ENCODE data around the gene UGT2A3.

Gene UGT2A3

DNA sequence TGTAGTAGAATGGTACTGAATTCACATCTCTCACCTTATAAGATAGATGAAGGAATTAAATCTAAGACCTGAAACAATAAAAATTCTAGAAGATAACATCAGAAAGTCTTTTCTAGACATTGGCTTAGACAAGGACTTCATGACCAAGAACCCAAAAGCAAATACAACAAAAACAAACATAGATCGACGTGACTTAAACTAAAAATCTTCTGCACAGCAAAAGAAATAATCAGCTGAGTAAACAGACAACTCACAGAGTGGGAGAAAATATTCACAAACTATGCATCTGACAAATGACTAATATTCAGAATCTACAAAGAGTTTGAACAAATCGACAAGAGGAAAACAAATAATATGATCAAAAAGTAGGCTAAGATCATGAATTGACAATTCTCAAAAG, 38.8 kb downstream of the UGT2A3 start:
- DNase-seq (ENCODE audit: low read depth) = no peak

- DNase-seq (ENCODE audit: low read depth) = no peak
Observed at GRCh38 chr4:68909385-68909784, 42.2 kb downstream of the UGT2A3 start.

- no peak for DNase-seq (ENCODE audit: low read depth)
Observed at GRCh38 chr4:68907788-68908700, 43.6 kb downstream of the UGT2A3 start.

DNA sequence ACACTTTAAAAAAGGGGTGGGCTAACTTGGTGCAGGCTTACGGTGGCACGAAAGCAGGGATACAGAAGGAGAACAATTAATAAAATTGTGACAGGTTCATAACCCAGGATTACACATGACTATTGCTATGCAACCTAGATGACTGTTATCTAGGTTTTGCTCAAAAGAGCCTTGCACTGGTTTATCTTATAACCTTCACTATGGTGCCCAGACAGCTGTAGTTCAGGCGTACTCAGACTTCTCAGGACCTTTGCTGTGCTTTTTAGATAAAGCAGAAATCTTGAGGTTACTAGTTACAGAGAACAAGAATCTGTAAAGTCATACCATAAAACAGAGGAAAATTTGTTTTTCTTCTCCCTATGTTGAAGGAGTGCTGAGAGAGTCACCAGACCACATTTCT, 44.4 kb downstream of the UGT2A3 start:
- no peak for DNase-seq (ENCODE audit: low read depth)

DNA sequence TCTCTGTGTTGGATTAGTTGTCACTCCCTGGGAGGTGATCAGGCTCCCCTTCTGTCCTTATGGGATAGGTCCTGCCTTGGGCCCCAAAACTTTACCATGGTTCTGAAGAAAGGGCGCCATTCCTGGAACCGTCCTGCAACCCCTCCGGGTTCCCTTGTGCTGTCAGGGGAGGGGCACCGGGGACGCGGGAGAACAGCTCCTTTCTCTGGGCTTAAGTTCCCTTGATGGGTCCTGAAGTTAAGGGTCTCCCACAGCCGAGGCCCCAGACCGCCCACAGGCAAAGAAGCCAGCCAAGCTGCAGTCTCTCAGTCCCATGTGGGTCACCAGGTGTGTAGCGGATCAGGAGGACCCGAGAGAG, 44.8 kb downstream of the UGT2A3 start:
- DNase-seq (ENCODE audit: low read depth) = no peak

DNA sequence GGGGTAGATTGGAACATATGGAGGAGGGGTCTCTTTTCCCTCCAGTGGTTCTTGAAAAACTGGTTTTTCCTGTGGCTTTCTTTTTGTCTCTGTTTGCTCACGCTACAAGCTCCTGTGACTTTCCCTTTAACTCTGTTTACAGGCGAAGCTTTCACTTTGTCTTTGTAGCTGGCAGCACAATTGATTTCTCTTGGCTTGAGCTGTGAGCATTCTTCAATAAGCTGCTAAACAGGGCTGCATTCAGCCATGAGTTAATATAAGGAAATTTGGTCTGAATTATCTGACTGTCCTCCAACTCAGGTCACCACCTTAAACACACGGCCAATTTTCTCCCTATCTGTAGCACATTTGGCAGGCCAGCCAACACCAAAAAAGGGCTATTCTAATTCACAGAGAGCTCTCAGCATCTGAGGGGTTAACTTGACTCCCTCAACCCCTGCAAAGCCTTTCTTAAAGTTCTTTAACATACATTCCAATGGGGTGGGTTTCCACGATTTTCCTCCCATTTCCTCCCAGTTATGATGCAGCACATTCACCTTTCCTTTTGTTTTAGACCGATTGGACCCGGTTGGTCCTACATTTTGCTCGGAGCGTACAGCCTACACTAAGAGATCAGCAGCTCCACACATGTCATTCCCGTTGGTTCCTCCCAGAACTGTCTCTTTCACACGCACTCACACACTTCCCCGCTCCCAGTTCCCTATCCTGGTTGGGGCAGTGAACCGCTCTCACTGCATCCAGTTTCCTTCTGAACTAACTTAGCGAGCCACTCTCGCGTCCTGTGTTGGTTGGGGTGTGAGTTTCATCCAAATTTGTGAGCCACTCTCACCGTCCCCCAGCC, 45.4 kb downstream of the UGT2A3 start:
- no peak for DNase-seq (ENCODE audit: low read depth)

DNA sequence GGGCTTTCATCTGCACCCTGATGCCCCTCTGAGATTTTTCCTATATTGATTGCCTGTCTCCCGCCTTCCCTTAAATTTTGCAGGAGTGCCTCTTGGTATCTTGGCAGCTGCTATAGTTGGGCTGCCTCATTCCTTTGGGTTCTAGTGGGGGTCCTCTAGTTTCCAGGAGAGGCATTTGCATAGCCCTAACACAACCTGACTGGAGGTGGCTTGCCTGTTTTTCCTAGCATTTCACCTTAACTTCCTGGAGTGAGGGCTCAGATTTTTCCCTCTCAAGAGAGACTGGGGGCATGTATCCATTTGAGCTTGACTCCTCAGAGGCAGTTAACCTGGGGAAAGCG, 46.0 kb downstream of the UGT2A3 start:
- DNase-seq (ENCODE audit: low read depth) = no peak

- DNase-seq (ENCODE audit: low read depth) = no peak
Observed at GRCh38 chr4:68904786-68905185, 46.8 kb downstream of the UGT2A3 start.

GRCh38 chr4:68896749-68897148, 54.9 kb downstream of the UGT2A3 start:
- no peak for DNase-seq (ENCODE audit: low read depth)

GRCh38 chr4:68895561-68896198, 55.9 kb downstream of the UGT2A3 start:
- no peak for DNase-seq (ENCODE audit: low read depth)

DNA sequence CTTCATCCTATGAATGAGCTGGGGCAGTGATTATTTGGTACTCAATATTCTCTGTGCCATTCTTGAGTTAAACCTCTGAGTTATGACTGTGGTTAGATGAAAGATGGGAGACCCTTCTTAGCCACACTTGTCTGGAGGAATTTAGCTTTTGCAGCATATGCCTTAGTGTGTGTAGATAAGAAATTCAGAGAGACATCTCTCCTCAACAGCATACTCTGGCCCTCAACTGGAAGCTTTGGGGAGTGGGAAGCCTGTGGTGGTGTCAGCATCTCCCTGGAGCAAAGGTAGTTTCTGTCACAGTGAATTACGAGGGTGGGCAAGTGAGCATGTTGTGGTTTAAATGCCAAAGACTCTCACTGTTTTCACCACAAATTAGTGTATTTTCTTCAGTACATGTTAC, 58.7 kb downstream of the UGT2A3 start:
- DNase-seq (ENCODE audit: low read depth) = no peak

DNA sequence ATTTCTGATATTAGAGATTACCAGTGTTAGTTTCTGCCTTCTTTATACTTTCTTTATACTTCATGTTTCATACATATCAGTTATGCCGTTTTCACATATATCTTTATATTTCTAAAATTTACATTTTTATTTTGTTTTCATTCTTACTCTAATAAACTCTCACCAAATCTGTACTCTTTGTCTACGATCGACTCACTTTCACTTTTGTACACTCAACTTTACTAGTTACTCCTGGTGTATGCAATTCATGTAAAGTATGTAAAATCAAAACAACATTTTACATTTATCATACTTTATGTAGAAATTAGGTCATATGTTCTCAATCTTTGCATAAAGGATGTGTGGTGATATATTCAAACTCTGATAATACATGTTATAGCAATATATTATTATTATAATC, 59.9 kb downstream of the UGT2A3 start:
- no peak for DNase-seq (ENCODE audit: low read depth)

GRCh38 chr4:68885545-68885944, 66.1 kb downstream of the UGT2A3 start:
- DNase-seq (ENCODE audit: low read depth) = no peak

DNA sequence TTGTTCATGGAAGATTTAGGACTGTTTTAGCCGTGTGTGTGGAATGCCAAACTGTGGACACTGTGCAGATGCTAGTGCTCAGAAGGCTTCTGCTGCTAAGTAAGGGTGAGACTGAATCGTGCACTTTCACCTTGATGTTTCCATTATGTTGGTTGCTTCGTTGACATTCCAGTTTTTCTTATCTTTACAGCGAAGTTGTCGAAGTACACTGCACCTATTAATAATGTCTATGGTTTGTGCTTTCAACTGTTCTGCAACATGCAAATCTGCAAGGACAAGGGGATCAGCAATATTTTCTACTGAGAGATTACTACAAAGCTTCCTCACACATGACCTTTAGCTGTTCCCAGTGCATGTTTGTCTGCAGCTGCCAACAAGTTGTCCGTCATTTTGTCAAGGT, 67.7 kb downstream of the UGT2A3 start:
- no peak for DNase-seq (ENCODE audit: low read depth)

All from stimulated activated CD8-positive, alpha-beta memory T cell treated with anti-CD3 and anti-CD28 coated beads, Interleukin-12 subunit alpha, Interleukin-12 subunit beta, amount 100 ng/mL, for 4 hours (primary cell).